ENCODE results near the gene UBASH3B.

Gene UBASH3B

DNA sequence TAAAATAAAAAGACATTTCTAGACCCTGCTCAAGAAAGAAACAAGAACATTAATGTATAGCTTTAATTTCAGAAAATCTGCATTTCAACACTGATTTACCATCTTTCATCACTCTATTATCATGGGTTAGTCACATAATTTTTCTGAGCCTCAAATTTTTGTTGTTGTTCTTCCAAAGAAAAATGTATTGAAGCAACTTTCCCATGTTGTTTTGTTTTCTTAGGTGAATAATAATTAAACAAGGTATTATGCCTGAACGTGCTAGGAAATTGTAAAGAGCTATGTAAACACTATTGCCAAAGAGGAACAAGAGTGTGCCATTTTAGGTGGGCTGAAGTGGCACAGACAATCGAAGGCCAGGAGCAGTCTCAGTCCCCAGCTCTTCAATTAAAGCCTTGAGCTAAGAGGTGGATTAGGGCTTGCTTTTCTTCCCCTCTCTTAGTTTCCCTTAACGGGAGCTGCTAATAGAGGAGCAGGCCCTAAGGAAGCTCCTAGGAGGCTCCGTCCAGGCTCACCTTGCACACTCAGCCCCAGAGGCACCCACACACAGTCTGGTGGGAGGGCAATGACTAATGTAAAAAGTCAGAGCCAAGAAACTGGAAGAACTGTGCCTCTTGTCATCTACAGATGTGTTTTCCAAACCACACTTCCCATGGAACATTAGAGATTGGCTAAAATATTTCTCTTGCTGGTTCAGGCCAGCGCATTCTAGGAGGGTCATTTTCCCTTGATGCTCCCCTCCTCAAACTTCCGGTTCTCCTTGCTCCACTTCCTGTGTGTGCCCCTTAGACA, 8.8 kb upstream of the UBASH3B start:
- no peak for DNase-seq (ENCODE audit: low read depth in 2 of 2)

DNA sequence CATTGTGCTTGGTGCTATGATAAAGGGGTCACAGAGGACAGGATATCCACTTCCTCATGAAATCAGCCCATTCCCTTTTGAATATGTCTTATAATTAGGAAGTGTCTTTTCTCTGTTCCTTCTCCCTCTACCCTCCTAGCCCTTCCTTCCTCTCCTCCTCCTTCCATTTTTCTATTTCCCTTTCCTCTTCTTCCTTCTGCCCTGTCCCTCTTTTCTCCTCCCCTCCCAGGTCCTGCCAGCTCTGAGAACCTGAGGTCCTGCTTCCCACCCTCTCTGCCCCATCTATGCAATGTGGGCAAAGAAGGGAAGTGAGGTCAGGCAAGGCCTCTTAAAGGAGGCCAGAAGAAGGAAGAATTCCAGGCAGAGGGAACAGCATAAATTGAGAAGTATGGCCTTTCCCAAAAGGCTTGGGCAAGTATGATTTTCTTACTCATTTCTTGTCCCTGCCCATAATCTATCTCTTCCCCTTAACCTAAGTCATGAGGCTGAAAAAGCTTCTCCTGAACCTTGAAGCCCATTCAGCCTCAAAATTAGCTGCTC, 7.7 kb upstream of the UBASH3B start:
- no peak for DNase-seq (ENCODE audit: low read depth in 2 of 2)

DNA sequence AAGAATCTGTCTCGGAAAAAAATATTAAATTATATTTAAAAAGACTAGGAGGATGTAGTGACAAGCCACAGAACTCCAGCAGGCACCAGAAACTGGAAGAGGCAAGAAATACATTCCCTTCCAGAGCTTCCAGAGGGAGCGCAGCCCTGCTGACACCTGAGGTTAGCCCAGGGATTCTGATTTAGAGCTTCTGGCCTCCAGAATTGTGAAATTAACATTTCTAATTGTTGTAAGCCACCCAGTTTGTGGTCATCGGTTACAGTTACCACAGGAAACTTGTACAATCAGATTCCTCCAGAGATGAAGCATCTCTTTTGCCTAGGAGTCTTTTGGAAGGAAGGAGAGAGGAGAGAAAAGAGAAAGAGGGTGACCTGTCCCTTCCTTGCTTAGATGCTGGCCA, 6.4 kb upstream of the UBASH3B start:
- no peak for DNase-seq (ENCODE audit: low read depth in 2 of 2)

DNA sequence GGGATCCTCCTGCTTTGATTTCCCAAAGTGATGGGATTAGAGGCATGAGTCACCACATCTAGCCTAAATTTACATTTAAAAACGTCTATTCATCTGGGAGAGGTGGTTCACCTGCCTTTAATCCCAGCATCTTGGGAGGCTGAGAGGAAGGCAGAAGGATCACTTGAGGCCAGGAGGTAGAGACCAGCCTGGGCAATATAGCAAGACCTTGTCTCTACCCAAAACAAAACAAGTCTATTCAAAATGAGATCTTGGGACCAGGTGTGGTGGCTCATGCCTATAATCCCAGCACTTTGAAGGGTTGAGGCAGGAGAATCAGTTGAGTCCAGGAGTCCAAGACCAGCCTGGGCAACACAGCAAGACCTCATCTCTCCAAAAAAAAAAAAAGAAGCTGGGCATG, 4.9 kb upstream of the UBASH3B start:
- no peak for DNase-seq (ENCODE audit: low read depth in 2 of 2)

DNA sequence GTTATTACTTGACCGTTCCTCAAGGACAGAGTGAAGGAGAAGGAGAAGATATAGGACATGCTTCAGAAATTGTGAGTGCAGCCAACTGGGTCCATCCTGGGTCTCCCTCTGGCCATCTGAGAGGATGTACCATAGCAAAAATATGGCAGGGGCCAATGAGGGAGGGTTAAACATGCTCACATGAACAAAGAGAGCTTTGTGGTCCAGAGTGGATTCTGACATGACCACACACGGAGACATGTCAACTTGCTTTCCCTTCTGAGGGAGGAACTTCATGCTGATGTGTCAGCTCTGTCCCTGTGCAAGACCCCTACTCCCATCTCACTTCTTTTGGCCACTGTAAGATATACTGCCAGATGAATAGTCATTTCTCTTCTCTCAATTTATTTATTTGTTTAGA, 3.0 kb upstream of the UBASH3B start:
- no peak for DNase-seq (ENCODE audit: low read depth in 2 of 2)

DNA sequence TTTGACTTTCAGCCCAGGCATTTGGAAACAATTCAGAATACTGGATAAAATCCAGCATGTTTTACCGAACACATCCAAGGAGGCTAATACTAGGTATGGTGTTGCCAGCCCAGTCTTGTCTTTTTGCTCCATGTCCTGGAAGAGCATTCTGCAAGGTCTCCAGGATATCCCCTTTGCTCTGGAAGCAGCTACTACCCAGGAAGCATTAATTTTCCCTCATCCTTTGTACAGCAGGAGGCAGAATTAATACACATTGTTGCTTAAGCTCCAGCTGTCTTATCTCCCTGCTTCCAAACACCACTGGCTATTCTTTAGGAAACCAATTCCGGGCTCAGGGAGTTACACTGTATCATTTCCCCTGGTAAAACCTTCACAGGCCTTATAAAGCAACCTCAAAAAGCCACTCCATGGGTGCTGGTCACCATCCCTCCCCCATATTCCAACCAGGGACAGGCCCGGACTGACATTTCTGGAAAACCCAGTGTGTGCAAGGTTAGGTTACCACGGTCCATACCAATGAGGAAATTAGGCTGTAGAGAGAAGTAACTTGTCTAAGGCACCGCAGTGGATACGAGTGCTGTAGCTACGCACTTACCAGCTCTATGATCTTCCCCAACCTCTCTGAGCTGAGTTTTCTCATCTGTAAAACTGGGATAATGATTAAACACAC, 1.5 kb upstream of the UBASH3B start:
- DNase-seq (ENCODE audit: low read depth in 2 of 2) = no peak

DNA sequence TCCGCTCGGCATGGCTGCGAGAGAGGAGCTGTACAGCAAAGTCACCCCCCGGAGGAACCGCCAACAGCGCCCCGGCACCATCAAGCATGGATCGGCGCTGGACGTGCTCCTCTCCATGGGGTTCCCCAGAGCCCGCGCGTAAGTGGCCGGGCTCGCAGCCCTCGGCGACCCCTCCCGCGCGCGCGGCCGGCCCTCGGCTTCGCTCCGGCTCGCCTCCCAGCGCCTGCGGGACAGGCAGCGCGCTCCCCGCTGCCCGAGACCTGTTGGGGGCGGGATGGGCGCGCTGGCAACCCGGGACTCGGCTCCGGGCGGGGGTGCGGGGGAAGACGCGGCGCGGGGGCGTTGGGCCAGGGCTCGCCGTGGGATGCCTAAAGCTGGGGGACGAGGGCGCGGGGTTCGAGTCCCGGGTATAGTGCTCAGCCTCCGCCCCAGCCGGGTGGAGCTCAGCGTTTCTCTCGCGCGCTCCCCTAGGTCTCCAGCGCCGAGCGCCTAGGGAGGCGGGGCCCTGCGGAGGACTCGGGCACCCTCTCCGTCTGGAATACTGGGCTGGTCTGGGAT, 630 bp downstream of the UBASH3B start:
- DNase-seq (ENCODE audit: low read depth in 2 of 2) = peak; percentile 19 to 34

DNA sequence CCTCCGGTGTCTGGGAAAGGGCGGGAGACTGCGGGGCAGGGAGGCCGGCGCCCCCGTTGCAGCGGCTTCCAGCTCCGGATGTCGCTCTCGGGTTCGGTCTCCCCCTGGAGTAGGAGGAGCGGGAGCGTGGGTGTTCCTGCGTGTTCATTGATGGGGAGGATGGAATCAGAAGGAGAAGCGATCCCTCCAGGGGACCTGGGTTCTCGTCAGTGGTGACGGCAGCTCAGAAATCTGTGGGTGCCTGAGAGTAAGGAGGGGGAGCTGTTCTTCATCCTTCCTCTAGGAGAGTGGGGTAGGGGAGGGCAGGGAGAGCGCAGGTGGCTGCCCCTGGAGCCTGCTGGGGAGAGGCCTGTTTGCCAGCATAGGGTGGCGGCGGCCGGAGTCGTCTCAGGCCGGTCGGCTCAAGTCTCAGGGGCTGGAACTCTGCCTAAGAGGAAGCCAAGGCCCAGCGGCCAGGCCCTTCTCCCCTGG, 1.1 kb downstream of the UBASH3B start:
- DNase-seq (ENCODE audit: low read depth in 2 of 2) = peak in 1 of 2 donors; percentile 15

DNA sequence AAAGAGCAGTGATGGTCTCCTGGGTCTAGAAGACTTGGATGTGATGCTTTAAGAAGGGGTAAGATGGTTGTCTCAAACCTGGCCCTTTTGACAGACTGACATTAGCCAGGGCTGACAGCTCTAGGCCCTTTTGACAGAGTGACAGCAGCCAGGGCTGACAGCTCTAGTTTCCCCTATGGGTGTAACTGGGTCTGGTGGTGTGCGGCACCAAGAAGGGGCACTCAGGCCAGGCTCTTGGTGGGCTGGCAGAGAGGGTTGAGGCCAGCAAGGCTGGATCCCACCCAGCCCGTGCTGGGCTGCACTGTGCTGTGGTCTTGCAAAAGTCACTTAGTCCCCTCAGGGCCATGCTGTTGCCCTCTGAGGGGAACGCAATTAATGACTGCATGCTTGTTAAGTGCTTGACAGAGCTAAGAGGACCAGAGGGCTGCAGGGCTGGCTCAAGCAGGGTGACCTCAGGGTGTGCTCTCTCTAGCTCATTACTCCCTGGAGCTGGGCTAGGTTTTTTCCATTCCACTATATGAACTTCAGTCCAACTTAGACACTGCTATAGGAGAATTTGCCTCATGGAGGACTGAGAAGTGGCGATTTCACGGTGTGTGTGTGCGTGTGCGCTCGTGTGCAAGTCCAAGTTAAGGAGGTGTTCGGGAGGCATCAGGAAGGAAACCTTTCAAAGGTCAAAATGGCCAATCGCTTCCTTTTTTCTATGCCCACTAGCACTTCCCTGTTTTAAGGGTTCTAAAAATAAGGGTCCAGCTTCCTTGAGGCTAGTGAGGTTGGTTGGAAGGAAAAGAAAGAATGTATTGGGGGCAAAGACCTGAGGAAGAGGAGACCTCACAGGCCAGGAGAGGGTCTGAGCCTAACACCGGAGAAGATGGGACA, 4.4 kb downstream of the UBASH3B start:
- DNase-seq (ENCODE audit: low read depth in 2 of 2) = no peak

DNA sequence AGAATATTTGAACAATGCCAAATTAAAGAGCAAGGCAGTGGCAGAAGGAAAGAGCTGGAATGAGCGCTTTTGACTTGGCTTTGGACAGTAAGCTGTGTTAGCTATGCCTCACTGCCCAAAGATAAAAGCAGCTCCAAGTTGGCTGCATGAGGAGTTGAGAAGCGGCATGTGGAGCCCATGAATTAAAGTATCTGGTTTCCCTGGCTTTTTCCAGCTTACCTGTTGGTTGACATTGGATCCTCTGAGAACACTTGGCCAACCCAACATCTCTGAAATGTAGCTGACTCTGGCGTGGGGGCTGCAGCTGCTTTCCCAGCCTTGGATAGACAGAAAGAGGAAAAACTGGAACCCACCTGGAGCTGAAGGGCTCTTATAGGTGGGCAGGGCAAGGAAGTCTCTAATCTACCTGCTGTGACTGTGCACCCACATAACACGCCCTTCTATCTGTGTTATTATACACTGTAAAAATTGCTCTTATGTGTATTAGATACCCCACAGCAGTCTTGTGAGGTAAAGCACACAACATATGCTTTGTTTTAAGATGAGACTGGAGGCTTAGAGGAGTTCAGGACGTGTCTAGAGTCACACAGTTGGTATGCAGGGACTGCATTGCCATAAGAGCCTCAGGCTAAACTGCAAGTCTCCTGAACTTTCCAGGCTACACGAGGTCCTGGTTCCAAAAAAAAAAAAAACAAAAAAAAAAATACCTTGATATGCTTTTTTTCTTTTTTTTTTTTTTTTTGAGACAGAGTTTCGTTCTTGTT, 5.8 kb downstream of the UBASH3B start:
- no peak for DNase-seq (ENCODE audit: low read depth in 2 of 2)

DNA sequence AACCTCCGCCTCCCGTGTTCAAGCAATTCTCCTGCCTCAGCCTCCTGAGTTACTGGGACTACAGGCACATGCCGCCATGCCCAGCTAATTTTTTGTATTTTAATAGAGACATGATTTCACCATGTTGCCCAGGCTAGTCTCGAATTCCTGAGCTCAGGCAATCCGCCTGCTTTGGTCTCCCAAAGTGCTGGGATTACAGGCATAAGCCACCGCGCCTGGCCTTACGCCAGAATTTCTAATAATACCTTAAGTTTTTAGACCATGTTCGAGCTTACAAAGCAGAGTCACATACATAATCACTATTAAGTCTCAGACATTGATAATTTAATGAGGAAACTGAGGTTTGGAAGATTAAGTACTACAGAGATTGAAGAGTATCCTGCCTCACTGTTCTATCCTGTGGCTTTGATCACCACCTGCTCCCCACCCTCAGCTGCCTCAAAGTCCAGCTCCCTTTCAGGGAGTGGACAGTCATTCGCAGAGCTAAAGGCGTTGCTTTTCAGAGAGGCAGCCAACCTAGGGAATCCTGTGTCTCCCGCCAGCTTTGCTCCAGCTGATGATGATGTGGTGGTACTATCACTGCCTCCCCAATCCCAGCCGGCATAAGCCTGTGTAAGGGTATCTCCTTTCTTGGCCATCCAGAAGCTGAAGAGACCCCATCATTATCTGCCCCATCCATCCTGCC, 7.7 kb downstream of the UBASH3B start:
- DNase-seq (ENCODE audit: low read depth in 2 of 2) = no peak

DNA sequence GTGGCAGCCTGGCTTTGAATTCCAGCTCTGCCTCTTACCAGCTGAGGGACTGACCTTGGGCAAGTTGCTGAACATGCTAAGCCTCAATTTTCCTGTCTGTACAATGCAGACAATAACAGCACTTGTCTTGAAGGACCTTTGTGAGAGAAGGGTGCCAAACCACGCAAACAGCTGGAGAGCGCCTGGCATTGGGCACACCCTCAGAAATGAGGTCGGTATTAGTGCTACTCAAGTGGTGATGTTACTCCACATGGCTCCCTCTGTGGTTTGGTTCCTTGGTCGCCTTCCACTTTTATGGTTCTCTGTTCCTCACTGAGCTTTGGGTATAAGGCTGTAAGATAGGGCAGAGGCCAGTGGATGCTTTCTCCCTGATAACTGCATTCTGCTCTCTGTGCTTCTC, 8.2 kb downstream of the UBASH3B start:
- DNase-seq (ENCODE audit: low read depth in 2 of 2) = no peak

DNA sequence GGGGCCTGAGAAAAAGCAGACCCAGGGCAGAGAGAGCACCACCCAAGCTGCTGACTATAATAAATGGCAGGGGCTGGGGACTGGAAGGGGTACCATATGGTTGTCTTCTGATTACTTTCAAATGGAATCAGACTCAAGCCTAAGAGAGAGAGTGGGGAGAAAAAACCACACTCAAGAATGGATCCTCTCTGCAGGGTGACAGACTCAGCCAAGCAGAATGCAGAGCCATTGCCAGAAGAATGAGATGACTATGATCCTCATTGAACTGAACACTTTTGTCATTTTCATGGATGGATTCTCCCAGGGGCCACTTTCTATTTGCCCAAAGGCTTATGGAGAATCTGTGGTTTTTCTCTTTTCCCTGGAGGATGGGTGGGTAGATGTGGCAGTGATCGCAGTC, 8.7 kb downstream of the UBASH3B start:
- no peak for DNase-seq (ENCODE audit: low read depth in 2 of 2)

DNA sequence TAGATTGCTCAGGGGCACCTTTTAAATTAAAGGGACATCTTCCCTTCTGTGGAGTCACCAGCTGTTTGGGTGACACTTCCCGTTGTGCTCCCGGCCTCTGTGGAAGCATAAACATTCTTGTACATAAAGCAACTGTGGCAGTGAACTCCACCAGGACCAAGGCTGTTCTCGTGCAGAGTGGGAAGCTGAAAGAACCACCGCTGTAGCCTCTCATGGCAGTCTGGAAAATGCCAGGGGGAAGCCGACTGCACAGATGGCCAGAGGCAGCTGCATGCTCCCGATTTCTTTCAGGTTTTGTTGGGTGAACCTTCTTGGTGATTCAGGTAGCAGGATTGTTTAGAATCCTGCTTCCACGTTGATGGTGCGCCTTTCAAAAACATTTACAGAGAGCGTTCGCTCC, 10.3 kb downstream of the UBASH3B start:
- DNase-seq (ENCODE audit: low read depth in 2 of 2) = no peak

DNA sequence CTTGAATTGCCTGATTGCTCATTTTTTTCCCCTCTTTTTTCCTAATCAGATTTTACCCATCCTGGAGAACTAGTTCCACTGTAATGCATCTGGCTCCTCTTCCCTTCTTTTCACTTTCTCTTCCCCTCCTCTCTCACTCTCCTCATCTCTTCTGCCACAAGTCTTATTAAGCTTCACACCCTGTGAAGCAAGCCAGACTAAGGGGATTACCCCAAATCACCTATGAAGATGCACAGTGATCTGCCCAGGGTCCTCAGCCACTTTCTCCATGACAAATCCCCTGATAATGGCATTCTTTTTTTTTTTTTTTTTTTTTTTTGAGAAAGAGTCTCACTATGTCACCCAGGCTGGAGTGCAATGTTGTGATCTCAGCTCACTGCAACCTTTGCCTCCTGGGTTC, 11.2 kb downstream of the UBASH3B start:
- no peak for DNase-seq (ENCODE audit: low read depth in 2 of 2)

DNA sequence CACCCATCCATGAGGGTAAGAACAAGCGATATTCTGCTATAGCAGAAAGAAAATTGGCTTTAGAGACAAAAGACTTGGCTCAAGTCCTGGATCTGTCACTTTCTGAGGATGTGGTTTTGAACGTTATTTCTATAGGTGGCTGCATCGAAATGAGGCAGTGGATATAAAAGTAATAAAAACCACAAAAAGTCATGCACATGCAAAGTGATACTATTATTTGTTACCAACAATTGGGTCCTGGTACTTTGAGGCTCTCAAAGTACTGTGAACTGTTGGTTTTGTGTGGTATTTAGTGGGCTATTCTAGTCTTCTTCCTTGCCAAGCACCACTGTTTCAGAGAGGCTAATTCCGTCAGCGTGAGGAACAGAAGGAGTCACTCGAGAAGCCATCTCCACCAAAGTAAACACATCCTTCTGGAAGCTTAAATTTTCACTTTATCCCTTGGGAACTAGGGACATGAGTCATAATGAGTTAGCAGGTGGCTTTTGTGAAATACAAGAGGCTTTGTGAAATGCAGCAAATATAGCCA, 13.1 kb downstream of the UBASH3B start:
- DNase-seq (ENCODE audit: low read depth in 2 of 2) = no peak

DNA sequence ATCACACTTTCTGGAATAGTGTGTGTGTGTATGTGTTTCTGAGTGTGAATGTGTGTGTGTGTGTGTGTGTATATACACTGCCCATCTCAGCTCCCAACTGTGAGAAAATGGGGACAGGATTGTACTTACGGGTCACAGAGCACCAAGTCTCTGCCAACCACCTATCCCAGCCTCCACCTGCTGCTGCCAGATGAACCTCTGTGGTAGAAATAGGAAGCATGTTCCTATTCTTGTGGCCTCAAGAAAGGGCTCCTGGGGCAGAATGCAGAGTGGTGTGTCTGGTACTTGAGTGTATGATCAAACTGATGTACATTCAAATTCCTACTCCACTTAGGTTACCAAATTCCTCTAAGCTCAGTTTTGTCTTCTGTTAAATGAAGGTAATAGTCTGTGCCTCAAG, 14.6 kb downstream of the UBASH3B start:
- no peak for DNase-seq (ENCODE audit: low read depth in 2 of 2)

DNA sequence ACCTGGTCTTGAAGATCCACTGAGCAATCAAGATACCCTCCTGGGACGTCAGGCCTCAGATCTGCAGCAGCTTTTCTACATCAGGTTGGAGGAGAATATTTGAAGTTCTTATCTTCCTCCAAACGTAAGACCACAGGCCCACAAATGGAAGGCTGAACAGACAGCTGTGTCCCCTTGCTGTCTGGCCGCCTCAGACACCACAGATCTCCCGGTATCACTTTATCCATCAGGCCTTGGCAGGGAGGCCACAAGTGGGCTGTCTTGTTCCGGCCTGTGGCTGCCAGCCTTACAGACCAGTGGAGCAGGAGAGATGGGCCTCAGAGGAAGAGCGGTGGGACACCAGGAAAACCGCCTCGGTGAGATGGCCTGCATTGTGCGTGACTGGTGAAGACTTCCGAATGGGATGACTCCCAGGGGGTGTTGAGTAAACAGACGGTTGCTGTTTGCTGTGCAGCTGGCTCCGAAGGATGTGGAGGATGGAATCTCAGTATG, 15.9 kb downstream of the UBASH3B start:
- DNase-seq (ENCODE audit: low read depth in 2 of 2) = no peak

DNA sequence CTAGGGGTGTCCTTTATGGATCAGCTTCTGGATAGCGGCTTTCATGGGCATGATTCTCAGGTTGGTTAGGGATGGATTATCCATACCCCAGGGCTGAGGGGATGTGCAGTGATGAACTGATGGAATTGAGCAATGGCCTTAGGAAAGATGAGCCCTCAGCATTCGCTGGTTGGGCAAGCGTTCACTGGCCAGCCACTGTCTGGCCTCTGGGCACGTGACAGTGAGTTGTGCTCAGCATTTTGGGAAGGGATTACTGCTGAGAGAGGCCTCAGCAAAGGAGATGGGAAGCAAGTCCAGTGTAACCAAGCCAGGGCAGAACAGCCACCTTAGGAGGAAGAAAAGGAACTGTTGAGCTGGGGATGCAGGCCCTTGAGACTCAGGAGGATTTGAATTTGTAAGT, 17.4 kb downstream of the UBASH3B start:
- no peak for DNase-seq (ENCODE audit: low read depth in 2 of 2)

DNA sequence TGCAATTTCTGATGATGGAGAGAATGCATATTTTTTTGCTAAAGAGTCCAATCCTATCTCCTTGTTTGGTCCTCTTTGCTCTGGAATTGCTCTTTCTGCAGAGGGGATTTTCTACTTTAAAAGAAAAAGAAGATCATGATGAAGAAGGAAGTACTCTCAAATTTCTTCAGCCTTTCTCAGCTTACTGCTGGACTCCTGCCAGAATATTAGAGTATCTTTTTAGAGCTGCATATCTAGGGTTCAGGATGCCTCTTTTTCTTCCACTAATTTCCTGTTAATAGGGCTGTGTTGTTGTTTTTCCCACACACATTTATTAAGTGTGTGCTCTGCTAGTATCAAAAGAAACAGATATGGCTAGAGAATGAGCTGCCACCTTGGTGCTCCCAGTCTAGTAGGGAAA, 18.2 kb downstream of the UBASH3B start:
- DNase-seq (ENCODE audit: low read depth in 2 of 2) = no peak

Measured in activated CD8-positive, alpha-beta memory T cell treated with anti-CD3 and anti-CD28 coated beads for 4 hours (primary cell).